Hippocampal formation (tissue), 2 donors: ENCODE data around the gene OBSCN.

Experiments used
- DNase-seq, 2 donors: peaks; one replicate each; lab custom pipeline; 2025; lab: John Stamatoyannopoulos, UW

Gene OBSCN

DNA sequence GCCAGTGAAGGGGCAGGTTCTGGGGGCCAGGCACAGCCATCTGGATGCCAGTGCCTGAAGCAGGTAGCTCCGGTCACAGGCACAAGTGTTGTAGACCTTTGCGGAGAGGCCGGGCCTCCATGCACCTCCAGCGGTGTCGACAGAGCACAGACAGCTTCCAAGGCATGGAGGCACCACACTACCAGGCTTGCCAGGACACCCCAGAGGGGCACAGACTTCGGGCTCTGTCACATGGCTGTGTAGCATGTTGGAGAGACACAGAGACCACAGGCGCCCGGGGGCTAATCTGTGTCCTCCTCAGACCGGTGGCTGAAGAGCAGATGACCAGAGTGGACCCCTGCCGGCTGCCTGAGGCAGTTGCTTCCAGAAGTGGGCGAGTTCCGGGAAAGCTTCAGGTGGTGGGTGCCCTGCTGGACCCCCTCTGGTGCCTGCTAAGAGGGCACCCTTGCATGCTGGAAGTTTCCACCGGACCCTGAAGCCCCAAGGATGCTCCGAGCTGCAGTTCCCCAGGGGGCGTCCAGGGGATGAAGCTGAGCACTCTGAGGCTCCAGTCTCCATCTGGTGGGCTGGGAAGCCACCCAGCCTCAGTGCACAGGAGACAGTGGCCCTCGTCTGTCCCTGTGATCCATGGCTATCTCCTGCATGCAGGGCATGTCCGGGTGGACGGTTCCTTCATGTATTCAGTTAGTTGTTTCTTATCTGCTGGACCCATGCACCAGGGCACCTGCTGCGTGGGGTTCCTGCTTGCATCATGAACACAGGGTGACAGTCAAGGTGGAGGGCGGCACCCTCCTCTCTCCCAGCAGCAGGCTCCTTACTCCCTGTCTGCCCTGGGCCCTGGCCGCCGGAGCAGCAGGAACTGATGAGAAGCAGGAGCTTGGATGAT is 82.4 kb downstream of the OBSCN start:
- no peak for DNase-seq

DNA sequence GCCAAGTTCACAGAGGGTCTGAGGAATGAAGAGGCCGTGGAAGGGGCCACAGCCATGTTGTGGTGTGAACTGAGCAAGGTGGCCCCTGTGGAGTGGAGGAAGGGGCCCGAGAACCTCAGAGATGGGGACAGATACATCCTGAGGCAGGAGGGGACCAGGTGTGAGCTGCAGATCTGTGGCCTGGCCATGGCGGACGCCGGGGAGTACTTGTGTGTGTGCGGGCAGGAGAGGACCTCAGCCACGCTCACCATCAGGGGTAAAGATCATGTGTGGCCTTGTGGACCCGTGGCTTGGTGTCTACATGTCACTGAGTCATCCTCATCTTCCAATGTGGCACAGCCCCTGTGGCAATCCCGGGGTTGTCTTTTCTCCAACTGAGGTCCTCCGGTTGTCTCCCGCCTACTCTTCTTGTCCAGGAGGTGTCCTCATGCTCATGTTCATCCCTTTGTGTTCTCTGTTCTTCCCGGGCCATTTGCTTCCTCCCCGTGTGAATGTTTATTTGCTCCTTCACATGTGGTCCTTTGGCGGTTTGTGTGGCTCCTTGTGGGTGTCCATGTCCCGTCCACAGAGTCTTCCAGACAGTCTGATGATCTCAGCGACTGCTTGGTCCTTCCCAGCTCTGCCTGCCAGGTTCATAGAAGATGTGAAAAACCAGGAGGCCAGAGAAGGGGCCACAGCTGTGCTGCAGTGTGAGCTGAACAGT is 84.2 kb downstream of the OBSCN start:
- DNase-seq = no peak

GRCh38 chr1:228292609-228292911 is 84.7 kb downstream of the OBSCN start:
- DNase-seq = no peak

DNA sequence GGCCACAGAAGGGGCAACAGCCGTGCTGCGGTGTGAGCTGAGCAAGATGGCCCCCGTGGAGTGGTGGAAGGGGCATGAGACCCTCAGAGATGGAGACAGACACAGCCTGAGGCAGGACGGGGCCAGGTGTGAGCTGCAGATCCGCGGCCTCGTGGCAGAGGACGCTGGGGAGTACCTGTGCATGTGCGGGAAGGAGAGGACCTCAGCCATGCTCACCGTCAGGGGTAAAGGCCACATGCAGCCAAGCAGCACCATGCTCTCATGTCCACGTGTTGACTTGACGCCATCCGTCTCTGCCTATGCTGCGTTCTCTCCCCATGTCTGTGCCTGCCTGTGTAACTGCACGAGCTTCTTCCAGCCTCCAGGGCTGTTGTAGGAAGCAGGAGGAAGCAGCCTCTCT is 85.5 kb downstream of the OBSCN start:
- DNase-seq = no peak

- no peak for DNase-seq
Observed at GRCh38 chr1:228293816-228294500, 86.1 kb downstream of the OBSCN start.

GRCh38 chr1:228294717-228295116 is 86.9 kb downstream of the OBSCN start:
- DNase-seq = no peak

DNA sequence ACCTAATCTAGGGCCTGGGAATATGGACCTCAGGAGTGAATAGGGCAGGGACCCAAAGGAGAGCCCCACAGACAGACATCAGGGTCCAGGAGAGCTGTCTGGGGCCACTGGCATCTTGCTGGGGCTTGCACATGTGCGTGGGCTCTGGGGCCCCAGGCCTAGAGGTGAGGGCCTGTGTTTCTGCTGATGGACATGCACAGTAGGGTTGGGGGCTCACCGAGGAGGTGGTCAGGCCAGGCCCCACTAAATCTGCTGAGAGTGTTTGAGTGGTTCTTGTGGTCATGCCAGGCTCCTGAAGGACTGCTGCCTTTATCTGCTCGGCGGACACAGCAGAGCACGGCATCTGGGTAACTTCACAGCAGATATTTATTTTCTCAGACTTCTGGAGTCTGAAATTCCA is 87.4 kb downstream of the OBSCN start:
- no peak for DNase-seq

- DNase-seq = no peak
Observed at GRCh38 chr1:228295981-228296380, 88.1 kb downstream of the OBSCN start.

GRCh38 chr1:228297242-228297641 is 89.4 kb downstream of the OBSCN start:
- DNase-seq = no peak

GRCh38 chr1:228297822-228298221 is 90.0 kb downstream of the OBSCN start:
- no peak for DNase-seq

DNA sequence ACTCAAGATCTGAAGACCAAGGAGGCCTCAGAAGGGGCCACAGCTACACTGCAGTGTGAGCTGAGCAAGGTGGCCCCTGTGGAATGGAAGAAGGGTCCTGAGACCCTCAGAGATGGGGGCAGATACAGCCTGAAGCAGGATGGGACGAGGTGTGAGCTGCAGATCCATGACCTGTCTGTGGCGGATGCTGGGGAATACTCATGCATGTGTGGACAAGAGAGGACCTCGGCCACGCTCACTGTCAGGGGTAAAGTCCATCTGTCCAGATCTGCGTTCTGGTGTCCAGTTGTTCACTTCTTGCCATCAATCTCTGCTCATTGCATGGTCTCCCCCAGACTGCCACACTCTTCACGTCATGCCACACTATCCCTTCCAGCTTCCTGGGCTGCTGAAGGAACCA is 90.6 kb downstream of the OBSCN start:
- no peak for DNase-seq

GRCh38 chr1:228299211-228299610 is 91.4 kb downstream of the OBSCN start:
- DNase-seq = no peak

GRCh38 chr1:228299901-228300300 is 92.1 kb downstream of the OBSCN start:
- DNase-seq = no peak

DNA sequence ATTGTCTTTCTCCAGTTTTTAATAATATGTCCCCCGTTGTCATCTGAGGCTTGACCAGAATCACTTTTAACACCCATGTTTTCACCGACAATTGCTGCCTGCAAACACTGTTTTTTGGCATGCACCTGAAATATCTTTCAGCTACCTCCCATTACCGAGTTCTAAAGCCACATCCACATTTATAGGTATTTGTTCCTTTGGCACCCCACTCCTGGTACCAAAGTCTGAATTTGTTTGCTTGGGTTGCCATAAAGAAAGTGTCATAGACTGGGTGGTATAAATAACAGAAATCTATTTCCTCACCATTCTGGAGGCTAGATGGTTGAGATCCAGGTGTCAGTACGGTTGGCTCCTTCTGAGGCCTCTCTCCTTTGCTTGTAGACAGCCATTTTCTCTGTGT is 94.2 kb downstream of the OBSCN start:
- DNase-seq = no peak

GRCh38 chr1:228303596-228303995 is 95.8 kb downstream of the OBSCN start:
- DNase-seq = no peak

- no peak for DNase-seq
Observed at GRCh38 chr1:228304225-228304624, 96.4 kb downstream of the OBSCN start.

GRCh38 chr1:228304766-228305395 is 97.0 kb downstream of the OBSCN start:
- no peak for DNase-seq

DNA sequence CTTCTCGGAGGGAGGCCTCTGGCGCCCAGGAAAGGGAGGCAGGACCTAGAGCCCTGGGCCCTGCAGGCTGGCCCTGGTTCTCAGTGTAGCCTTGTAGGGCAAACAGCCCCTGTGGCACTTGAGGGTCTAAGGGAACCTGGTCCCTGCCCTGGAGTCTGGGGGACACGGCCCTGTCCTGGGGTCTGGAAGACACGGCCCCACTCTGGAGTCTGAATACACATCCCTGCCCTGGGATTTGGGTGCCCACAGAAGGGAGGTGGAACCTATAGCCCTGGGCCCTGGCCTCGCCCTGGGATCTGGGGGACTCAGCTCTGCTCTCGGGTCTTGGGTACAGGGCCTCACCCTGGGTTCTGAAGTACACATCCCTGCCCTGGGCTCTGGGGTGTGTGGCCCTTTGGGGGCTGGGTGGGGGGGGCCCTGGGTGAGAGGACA is 97.9 kb downstream of the OBSCN start:
- no peak for DNase-seq

- no peak for DNase-seq
Observed at GRCh38 chr1:228306275-228307217, 98.7 kb downstream of the OBSCN start.

GRCh38 chr1:228307218-228308023 is 99.6 kb downstream of the OBSCN start:
- no peak for DNase-seq
